ENCODE measurements around the gene LMO1.

Gene LMO1

DNA sequence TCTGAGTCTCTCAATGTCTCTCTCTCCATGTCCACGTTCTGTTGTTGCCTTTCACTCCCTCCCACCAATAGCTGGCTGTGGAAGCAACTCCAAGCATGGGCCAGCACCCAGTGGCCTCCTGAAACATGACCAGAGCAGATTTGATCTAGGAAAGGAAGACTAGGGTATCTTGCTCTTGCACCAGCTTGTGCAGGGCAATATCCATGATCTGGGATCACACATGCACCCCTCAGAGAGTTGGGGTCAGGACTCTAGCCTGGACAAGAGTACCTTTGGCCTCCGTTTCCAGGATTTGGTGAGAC is 60.3 kb downstream of the LMO1 start:
- no peak for DNase-seq

DNA sequence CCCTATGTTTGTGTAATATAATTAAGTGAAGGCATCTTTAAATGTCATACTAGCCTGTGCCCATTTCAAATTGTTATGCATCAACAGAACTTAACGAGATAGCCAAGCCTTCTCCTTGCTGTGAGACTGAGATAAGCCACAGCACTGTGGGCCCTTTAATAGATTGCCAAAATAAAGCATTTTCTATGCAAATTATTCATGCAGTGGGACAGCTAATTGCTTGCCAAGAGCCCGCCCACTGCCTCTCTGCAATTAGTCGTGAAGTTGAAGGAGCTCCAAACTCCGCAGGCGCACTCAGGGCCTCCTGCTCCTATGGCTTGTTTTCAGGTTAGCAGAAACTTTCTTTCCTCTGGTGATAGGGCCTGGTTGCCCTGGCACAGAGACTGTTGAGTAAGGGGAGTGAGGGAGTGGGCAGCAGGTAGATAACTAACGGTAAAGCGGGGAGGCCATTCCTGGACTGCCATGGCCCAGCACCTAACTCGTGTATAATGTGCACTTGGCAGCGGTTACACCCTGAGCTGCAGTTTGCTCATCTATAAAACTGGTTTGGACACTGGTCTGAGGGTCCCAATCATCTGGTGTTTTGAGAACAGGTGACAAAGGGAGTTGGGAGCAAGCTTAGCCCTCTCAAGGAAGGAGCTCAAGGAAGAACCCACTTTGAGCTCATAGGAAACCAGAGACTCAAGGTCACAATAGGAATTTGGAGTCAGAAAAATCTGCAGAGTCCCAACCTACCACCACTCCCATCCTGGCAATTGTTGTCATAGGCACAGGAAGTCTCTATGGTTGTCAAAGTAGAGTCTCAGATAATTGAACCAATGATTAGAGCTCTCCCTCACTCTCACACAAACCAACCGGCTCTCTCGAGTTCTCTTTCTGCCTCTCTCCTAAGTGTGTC is 60.9 kb downstream of the LMO1 start:
- no peak for DNase-seq

DNA sequence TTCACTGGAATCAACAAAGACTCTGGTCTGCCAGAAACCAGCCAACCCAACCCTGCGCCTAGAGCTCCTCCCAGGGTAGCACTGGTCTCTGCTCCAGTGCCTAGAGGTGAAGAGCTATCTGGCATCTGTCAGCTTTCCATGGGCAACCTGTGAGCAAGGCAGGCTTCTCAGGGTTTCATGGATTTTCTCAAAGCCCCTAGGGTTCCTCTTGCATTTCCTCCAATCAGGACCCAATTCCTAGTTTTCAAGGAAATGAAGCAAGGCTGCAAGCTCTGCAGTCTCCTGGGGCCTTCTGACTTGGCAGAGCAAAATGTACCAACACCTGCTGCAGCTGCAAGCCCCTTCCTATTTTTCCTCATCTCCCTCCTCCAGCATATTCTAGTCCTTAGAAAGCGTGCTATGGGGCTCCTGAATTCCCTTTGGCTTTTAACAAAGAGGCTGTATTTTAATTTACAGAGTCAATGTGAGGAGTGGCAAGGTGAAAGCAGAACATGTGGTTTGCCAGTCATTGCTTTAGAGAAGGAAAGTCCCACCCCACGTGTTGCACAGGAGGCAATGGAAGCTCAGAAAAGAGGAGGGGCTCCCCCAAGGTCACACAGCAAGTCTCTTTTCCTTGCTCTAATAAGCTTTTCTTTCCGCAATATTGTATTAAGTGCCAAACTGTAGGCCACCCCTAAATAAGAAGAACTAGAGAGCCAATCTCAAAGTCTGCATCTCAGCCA is 61.9 kb downstream of the LMO1 start:
- DNase-seq = no peak

DNA sequence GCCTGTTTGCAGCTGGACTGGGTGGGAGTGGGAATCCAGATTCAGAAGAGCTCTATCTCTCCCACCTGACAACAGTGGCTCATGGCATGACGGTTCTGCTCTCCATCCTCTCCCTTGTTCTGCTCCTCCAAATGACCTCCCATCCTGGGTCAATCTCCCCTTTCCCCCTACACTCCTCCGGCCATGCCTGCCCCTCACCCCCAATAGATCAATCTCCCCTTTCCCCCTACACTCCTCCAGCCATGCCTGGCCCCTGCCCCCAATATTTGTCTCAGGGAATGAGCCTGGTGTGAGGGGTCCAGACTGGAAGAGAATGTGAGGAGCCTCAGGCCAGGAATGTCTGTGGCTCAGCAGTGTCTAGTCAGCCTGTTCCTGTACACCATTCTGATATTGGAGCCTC is 64.0 kb downstream of the LMO1 start:
- no peak for DNase-seq

DNA sequence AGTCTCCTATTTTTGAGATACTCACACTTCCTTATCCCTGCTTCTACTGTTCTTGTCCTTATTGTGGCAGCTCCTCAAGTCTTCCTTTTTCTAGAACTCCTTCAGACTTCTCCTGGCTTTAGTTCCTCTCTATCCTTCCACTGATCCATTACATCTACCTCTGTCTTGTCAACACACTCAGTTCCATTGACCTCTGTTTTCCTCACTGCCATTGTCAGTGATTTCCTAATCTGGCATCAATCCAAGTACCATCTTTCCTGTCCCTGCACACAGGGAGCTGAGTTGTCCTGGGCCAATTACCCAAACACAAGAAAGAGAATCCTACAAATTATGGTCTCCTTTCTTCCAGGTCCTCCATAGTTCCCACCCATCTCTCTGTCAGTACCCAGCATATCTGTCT is 66.9 kb downstream of the LMO1 start:
- no peak for DNase-seq

DNA sequence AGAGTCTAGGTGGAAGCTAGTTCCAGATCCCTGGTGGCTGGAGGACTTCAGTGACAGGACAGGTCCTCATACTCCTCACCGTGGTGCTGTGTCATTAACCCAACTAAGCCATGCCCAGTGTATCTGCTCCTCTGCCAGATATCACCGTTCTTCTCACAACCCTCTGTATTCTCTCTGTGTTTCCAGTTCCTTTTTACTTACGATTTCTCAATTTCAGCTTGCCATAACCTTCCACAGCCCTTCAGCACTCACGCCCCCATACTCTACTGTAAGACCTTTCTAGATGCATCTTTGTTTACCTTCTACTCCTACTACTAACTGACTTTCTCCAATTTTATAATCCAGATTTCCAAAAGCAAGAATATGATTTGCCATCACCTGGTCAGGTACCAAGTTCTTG is 68.7 kb downstream of the LMO1 start:
- DNase-seq = no peak

DNA sequence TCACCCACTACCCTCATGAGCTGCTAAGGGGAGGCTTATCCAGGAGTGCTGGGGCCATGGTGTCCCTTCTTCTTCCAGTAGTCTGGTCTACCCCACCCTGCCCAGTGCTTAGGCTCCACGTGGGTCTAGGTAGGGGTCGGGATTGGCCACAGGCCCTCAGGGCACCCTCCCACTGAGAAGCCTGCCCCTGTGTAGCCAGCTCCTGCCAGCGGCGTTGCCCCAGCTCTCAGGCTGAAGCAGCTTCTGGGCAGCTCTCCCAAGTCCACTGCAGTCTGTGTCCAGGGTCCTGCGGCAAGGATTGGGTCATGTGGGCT is 70.8 kb downstream of the LMO1 start:
- no peak for DNase-seq

DNA sequence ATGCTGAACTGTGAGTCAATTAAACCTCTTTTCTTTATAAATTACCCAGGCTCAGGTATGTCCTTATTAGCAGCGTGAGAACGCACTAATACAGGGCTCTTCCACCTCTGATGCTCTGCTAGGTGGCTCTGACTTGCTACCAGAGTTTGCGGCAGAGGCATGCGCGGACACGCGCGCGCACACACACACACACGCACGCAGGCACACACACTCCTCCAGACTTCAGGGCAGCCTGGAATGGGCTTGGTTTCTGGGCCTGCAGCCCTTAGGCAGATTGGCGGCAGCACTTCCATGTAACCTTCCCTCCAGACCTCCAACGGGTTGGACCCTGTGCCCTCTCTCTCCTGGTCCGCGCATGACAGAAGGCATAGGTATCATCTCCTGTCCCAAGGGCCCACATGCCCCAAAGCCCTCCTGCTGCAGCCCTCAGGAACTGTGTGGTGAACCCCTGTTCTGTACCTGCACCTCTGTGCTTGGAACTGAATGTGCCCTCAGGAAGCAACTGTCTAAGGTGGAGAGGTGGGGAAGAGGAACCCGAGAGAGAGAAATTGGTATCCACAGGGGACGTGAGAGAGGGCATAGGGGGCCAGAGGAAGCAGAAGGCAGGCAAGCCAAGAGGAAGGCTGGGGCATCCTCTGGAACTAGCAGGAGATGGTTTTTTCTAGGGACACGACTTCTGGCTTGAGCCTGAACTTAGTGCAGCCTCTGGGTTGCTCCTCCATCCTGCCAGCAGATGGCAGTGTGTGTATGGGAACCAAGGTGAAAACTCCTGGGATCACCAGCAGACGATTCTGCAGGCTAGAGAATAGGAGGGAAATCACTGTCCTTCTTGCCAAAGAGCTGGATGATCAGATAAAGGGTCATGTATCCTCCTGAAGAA is 71.4 kb downstream of the LMO1 start:
- peak; percentile 33 for DNase-seq

DNA sequence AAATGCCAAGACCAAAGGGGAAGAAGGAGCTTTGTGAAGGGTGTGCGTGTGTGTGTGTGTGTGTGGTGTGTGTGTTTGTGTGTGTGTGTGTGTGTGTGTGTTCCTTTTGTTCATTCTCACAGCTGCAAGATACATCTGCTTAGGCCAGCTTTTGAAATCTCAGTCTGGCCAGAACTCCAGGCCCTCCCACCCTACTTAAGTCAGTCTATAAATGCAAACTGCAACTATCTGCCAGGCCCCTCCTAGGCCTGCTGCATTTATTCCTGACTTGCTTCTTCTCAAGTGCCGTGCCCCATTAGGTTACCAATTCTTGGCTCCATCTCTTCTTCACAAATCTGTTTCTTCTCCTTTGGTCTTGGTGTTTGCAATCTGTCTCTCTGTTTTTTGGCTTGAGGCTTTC is 73.2 kb downstream of the LMO1 start:
- DNase-seq = no peak

DNA sequence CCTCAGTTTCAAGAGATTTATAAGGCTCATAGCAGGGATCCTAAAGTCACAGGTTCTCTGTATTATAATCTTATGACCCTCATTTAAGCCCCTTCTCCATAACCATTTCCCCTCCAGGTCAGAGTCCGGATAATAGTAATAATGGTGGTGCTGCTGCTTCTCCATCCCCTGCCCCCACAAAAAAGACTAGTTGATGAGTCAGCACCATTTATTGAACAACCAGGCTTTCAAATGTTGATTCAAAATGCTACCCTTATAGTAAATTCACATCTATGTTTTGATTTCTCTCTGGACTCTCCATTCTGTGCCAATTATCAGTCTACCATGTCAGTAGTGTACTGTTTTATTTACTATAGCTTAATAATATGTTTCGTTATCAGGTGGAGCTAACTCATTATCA is 77.2 kb downstream of the LMO1 start:
- no peak for DNase-seq

DNA sequence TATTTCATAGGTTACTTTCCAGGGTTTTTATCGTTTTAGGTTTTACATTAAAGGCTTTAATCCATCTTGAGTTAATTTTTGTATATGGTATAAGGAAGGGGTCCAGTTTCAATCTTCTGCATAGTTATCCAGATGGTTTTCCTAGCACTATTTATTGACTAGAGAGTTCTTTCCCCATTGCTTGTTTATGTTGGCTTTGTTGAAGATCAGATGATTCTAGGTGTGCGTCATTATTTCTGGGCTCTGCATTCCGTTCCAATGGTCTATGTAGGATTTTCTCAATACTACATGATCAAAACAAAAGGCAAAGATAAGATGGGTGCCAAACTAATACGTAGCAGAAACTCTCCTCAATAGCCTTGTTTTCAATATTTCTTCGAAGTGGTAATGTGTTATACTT is 80.6 kb downstream of the LMO1 start:
- DNase-seq = no peak

DNA sequence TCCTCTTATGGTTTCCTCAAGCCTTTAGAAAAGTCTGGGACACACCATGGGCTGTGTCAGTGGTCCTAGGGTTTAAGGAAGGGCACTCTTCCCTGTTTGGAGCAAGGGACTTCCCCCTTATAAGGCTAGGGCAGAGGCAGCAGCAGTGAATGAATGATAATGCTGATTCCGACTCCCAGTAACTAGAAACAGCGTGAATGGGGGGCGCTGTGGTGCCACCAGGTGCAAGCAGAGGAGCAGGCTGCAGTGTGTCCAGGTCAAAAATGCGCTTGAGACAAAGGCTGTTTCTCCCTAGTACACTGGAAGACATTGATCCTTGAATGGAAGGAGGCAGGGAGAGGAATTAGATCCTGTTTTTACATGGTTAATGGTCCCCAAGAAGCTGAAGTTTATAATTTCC is 83.2 kb downstream of the LMO1 start:
- DNase-seq = no peak

DNA sequence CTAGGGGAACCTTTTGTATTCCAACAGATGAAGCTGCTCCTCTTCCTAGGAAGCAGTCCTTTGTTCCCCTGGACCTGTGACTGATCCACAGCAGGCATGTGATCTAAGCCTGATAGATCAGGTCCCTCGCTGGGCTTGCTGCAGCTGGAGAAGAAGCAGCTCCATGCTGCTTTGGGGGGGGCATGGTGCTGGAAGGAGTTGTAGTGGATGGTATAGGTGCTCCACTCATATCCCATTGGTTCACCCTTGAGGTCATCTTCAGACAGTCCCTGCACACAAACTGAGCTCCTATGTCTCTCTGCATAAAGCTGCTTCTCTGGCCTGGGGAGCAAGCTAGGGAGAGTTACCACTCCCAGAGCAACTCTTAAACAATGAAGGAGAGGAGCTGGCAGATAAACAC is 85.4 kb downstream of the LMO1 start:
- DNase-seq = no peak

DNA sequence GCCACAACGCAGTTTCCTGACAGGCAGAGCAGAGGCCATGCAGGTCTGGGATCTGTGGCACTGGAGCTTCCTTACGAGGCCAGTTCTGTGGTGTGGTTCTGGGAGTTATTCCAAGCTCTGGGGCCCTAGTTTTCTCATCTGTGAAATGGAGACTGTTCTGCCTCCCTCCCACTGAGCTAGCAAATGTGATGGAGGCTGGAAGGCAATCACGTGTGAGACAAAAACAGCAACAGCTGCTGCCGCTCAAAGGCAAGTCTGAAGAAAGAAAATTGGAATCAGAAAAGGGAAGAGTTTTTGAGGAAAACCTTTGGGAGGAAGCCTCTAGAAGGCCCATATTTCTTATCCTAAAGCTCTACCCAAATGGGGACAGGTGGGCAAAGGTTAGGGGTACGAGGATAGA is 86.5 kb downstream of the LMO1 start:
- no peak for DNase-seq

Data from CD4-positive, alpha-beta T cell treated with Interleukin-17A for 1 hour (primary cell).